A549 (cell line): ENCODE data around the gene GLB1L. TPM values are rescaled to one million over a fixed set of nuclear protein-coding genes. Genes with fewer than 3 reads are reported as not detected.
A peak's percentile ranks its signal among the peaks of the same experiment; 100 is the strongest.

Source experiments
- ATAC-seq, 2 experiments: fragments of 200-7000 bp in 1 of 2; fragments of >200 bp in 1 of 2; cut with Nextera tagmentation in 1 of 2; cut with Tn5 transposase in 1 of 2; 3 replicates each; pipeline versions ENCODE4 v1.8.0 to v1.9.1; 2018 to 2020; ENCODE audit warnings: mild to moderate bottlenecking in 1 of 2, moderate library complexity in 1 of 2
- CTCF ChIA-PET: fragments of 300-600 bp; sonication (Branson Sonifier 250); formaldehyde crosslinking; extraction: SDS; loops from one replicate; lab custom pipeline; 2021; ENCODE audit warnings: antibody characterized with exemption, inconsistent platforms; lab: Yijun Ruan, JAX
- POLR2A ChIA-PET: fragments of 350-600 bp; formaldehyde crosslinking; extraction: SDS; loops from one replicate; lab custom pipeline; 2021; ENCODE audit warnings: antibody characterized with exemption, inconsistent platforms; lab: Yijun Ruan, JAX
- DNase-seq, 2 experiments: peaks; one replicate each; pipeline versions ENCODE4 v3.0.0 to v3.0.0-alpha.2; 2011 to 2016; ENCODE audit warnings: low read depth in 1 of 2, low spot score in 1 of 2
- FAIRE-seq: peaks from 2 replicates; lab custom pipeline; 2011; peaks lifted over from hg19 to GRCh38; lab: Jason Lieb, UNC
- H3K27ac ChIP-seq, 2 experiments: fragments of >200 bp; sonication (Bioruptor Twin); formaldehyde crosslinking; 3 replicates each; pipeline ENCODE4 v1.5.1; 2016 to 2017
- H3K4me1 ChIP-seq: fragments of >200 bp; sonication (Bioruptor Twin); formaldehyde crosslinking; 3 replicates; pipeline ENCODE4 v1.6.1; 2016
- H3K4me2 ChIP-seq: fragments of >200 bp; sonication (Bioruptor Twin); formaldehyde crosslinking; 3 replicates; pipeline ENCODE4 v1.6.1; 2016
- H3K4me3 ChIP-seq: fragments of >200 bp; sonication (Bioruptor Twin); formaldehyde crosslinking; 3 replicates; pipeline ENCODE4 v1.5.1; 2016
- H3K9me3 ChIP-seq: fragments of >200 bp; sonication (Bioruptor Twin); formaldehyde crosslinking; 3 replicates; pipeline ENCODE4 v1.6.1; 2016
- ATOH8 ChIP-seq: fragments of 250-450 bp; sonication (Bioruptor Pico); IDR thresholded peaks from 2 replicates; pipeline ENCODE4 v1.5.0; 2020; ENCODE audit warnings: low read depth, mild to moderate bottlenecking, moderate library complexity
- BCL3 ChIP-seq: fragments of >200 bp; sonication (Bioruptor Twin); formaldehyde crosslinking; IDR thresholded peaks from 3 replicates; pipeline ENCODE4 v1.6.1; 2016
- CBX2 ChIP-seq: fragments of 200-600 bp; sonication (generic); IDR thresholded peaks from 2 replicates; pipeline ENCODE4 v1.6.1; 2016; ENCODE audit warnings: low read depth, mild to moderate bottlenecking, borderline replicate concordance
- ESRRA ChIP-seq: fragments of 150-350 bp; IDR thresholded peaks from 2 replicates; pipeline ENCODE4 v1.6.1; 2014; ENCODE audit warnings: mild to moderate bottlenecking, low read length, borderline replicate concordance
- FOSL2 ChIP-seq, 2 experiments: fragments of 450-650 bp in 1 of 2; fragments of >200 bp in 1 of 2; sonication (Bioruptor Twin) in 1 of 2; formaldehyde crosslinking; IDR thresholded peaks; 2 replicates each; pipeline versions ENCODE4 v1.5.0 to v1.6.1; 2016 to 2020; ENCODE audit warnings: mild to moderate bottlenecking in 1 of 2, moderate library complexity in 1 of 2
- FOXS1 ChIP-seq: fragments of 250-450 bp; sonication (Bioruptor Pico); IDR thresholded peaks from 2 replicates; pipeline ENCODE4 v1.5.0; 2020; ENCODE audit warnings: mild to moderate bottlenecking, moderate library complexity
- GATA3 ChIP-seq: IDR thresholded peaks from 2 replicates; pipeline ENCODE4 v1.6.1; 2012; ENCODE audit warnings: borderline replicate concordance
- HOXA7 ChIP-seq: fragments of 250-450 bp; sonication (Bioruptor Pico); IDR thresholded peaks from 2 replicates; pipeline ENCODE4 v1.5.0; 2020; ENCODE audit warnings: mild to moderate bottlenecking, moderate library complexity
- HOXB13 ChIP-seq: fragments of 250-450 bp; sonication (Bioruptor Pico); IDR thresholded peaks from 2 replicates; pipeline ENCODE4 v1.5.0; 2020; ENCODE audit warnings: low read depth, mild to moderate bottlenecking, moderate library complexity
- JUN ChIP-seq, 2 experiments: fragments of >200 bp; sonication (Bioruptor Twin); formaldehyde crosslinking; IDR thresholded peaks; 2 replicates in 1 of 2; 3 replicates in 1 of 2; pipeline ENCODE4 v1.6.1; 2016 to 2017
- JUNB ChIP-seq: fragments of >200 bp; sonication (Bioruptor Twin); formaldehyde crosslinking; IDR thresholded peaks from 2 replicates; pipeline ENCODE4 v1.6.1; 2016
- KDM1A ChIP-seq: fragments of 200-600 bp; sonication (generic); IDR thresholded peaks from 2 replicates; pipeline ENCODE4 v1.6.1; 2016; ENCODE audit warnings: low read depth, mild to moderate bottlenecking
- KDM5A ChIP-seq: fragments of 200-600 bp; sonication (generic); IDR thresholded peaks from 2 replicates; pipeline ENCODE4 v1.6.1; 2016; ENCODE audit warnings: antibody characterized with exemption, mild to moderate bottlenecking
- NFE2L2 ChIP-seq: fragments of 150-350 bp; conservative IDR thresholded peaks from 2 replicates; pipeline ENCODE4 v1.6.1; 2014; ENCODE audit warnings: low read length
- NR3C1 ChIP-seq: fragments of >200 bp; sonication (Bioruptor Twin); formaldehyde crosslinking; IDR thresholded peaks from 3 replicates; pipeline ENCODE4 v1.6.1; 2017
- POLR2AphosphoS2 ChIP-seq: conservative IDR thresholded peaks from 2 replicates; pipeline ENCODE4 v1.6.1; 2012; ENCODE audit warnings: low read length, improper control_type of control experiment, inconsistent platforms
- TFCP2L1 ChIP-seq: fragments of 250-450 bp; sonication (Bioruptor Pico); IDR thresholded peaks from 2 replicates; pipeline ENCODE4 v1.5.0; 2021; ENCODE audit warnings: mild to moderate bottlenecking
- USF2 ChIP-seq: fragments of 450-650 bp; IDR thresholded peaks from 2 replicates; pipeline ENCODE4 v1.6.1; 2014; ENCODE audit warnings: antibody characterized with exemption
- WGBS: methylation state at CpG from one replicate; pipeline ENCODE4 v1.1.6; 2017; ENCODE audit errors: missing lambda C conversion rate; 5-methylcytosine and 5-hydroxymethylcytosine counted together
- polyA plus RNA-seq, 4 experiments: library from polyadenylated mRNA; depleted of rRNA in 3 of 4; stranded (reverse); fragments of >200 nt; fragmentation: RNase III in 1 of 4; extraction: RNeasy Plus Mini Kit Qiagen cat#74134 plus additional on column Dnase treatment in 1 of 4; gene quantifications; 2 replicates in 3 of 4; 3 replicates in 1 of 4; pipeline ENCODE4 v1.2.3, GENCODE V29; 2011 to 2017

GLB1L gene
- polyA plus RNA-seq, 2 of the 4 experiments (the other 2 are of a cell fraction) = 5.9 to 8.7 TPM

GRCh38 chr2:219252570-219252899 lies 7.3 kb upstream of the GLB1L start:
- H3K4me1 ChIP-seq = peaks cover 52% of the 10 kb centered on the region
- ATAC-seq (no peak), DNase-seq (peak in 1 of 2 experiments; percentile 7), FAIRE-seq (no peak)
- CTCF ChIA-PET = interaction anchor here (0.6 to 12.6 kb wide), 10 partner anchors 13 to 277 kb away, joined by 3 to 241 read pairs (median 4); partner anchors contain the start of genes ANKZF1, ATG9A and DNAJB2
- no peaks in the 10 kb centered on the region for H3K9me3 ChIP-seq
- H3K27ac ChIP-seq = peak overlapping the region; percentile 90
- peak overlapping the region; percentile 96 for H3K4me2 ChIP-seq
- POLR2A ChIA-PET = interaction anchor here (0.5 to 4.5 kb wide), 11 partner anchors 9 to 261 kb away, joined by 3 to 65 read pairs (median 6); partner anchors contain the start of genes ANKZF1, ATG9A and DNAJB2
- H3K4me3 ChIP-seq = peak overlapping the region; percentile 71
- no peak for TF ChIP-seq CBX2
- 2% methylated on average over 9 of the region's 9 CpGs for WGBS

GRCh38 chr2:219252084-219252483 lies 6.8 kb upstream of the GLB1L start:
- Histone ChIP-seq H3K4me1 (peaks cover 56% of the 10 kb centered on the region), H3K27ac (peak overlapping the region; percentile 90), H3K4me3 (peak overlapping the region; percentile 71), H3K4me2 (peak overlapping the region; percentile 96), H3K9me3 (no peaks in the 10 kb centered on the region)
- CTCF ChIA-PET = interaction anchor here (0.6 to 12.6 kb wide), 10 partner anchors 13 to 278 kb away, joined by 3 to 241 read pairs (median 4); partner anchors contain the start of genes ANKZF1, ATG9A, CNPPD1 and DNAJB2
- DNase-seq (no peak), ATAC-seq (no peak), FAIRE-seq (no peak)
- TF ChIP-seq KDM5A = no peak
- POLR2A ChIA-PET = interaction anchor here (0.5 to 4.5 kb wide), 7 partner anchors 22 to 60 kb away, joined by 4 to 65 read pairs (median 6); partner anchors contain the start of genes ANKZF1, ATG9A and DNAJB2
- 46% methylated on average over 4 of the region's 5 CpGs for WGBS

GRCh38 chr2:219251656-219252055 lies 6.4 kb upstream of the GLB1L start:
- H3K27ac ChIP-seq = peak overlapping the region; percentile 90; a peak in 5 of 6 replicates
- no peak for ATAC-seq
- 78% methylated on average over 6 of the region's 6 CpGs for WGBS
- ChIA-PET CTCF (interaction anchor here (0.6 to 12.6 kb wide), 6 partner anchors 22 to 81 kb away, joined by 3 to 241 read pairs (median 4); partner anchors contain the start of genes ANKZF1, ATG9A, CNPPD1 and DNAJB2), POLR2A (interaction anchor here (1.3 to 4.5 kb wide), 4 partner anchors 22 to 43 kb away, joined by 4 to 65 read pairs (median 14); partner anchors contain the start of genes ANKZF1, ATG9A and DNAJB2)
- no peak for TF ChIP-seq NR3C1
- no peak for DNase-seq
- H3K4me2 ChIP-seq = peak overlapping the region; percentile 96
- no peaks in the 10 kb centered on the region for H3K9me3 ChIP-seq
- peak overlapping the region; percentile 71 for H3K4me3 ChIP-seq
- no peak for FAIRE-seq
- peaks cover 61% of the 10 kb centered on the region for H3K4me1 ChIP-seq

- CTCF ChIA-PET = interaction anchor here (0.7 to 12.6 kb wide), 6 partner anchors 8 to 79 kb away, joined by 3 to 241 read pairs (median 4); partner anchors contain the start of genes CNPPD1 and DNAJB2
- Histone ChIP-seq H3K27ac (peak overlapping the region; percentile 90), H3K4me3 (peak overlapping the region; percentile 25; the same call in 2 of the 3 replicates), H3K9me3 (no peaks in the 10 kb centered on the region), H3K4me2 (peak overlapping the region; percentile 96), H3K4me1 (peaks cover 67% of the 10 kb centered on the region)
- DNase-seq (no peak), FAIRE-seq (no peak), ATAC-seq (no peak)
- POLR2A ChIA-PET = interaction anchor here (1.2 to 3.1 kb wide), 7 partner anchors 20 to 45 kb away, joined by 5 to 34 read pairs (median 19); partner anchors contain the start of genes ABCB6, ANKZF1, ATG9A and DNAJB2
- no peak for TF ChIP-seq FOXS1 (CRISPR knock-in tag)
- TF ChIP-seq TFCP2L1 (CRISPR knock-in tag) = no peak
- no peak for TF ChIP-seq FOSL2 (IDR thresholded peaks at IDR 0.05)
- no peak for TF ChIP-seq FOSL2 (CRISPR knock-in tag; IDR thresholded peaks at IDR 0.05)
- no peak for TF ChIP-seq ESRRA
- TF ChIP-seq GATA3 = 0 out of 2 replicates have a peak, but pooled peaks have one; percentile 11
- TF ChIP-seq CBX2 = no peak
- 64% methylated on average over 19 of the region's 22 CpGs for WGBS
Measured at GRCh38 chr2:219250049-219250781, 5.0 kb upstream of the GLB1L start.

GRCh38 chr2:219249203-219249980 lies 4.1 kb upstream of the GLB1L start:
- ATAC-seq (peak; percentile 51 to 58), FAIRE-seq (no peak), DNase-seq (peak; percentile 55 to 93)
- H3K4me2 ChIP-seq = peak overlapping the region; percentile 96
- H3K4me3 ChIP-seq = peak overlapping the region; percentile 27; the same call in 2 of the 3 replicates
- 0% methylated on average over 7 of the region's 7 CpGs for WGBS
- H3K27ac ChIP-seq = peak overlapping the region; percentile 90
- H3K4me1 ChIP-seq = peaks cover 66% of the 10 kb centered on the region
- ChIA-PET CTCF (interaction anchor here (0.7 to 12.6 kb wide), 9 partner anchors 9 to 78 kb away, joined by 3 to 241 read pairs (median 4); partner anchors contain the start of genes CNPPD1 and DNAJB2), POLR2A (interaction anchor here (0.9 to 3.1 kb wide), 9 partner anchors 9 to 78 kb away, joined by 3 to 34 read pairs (median 10); partner anchors contain the start of genes ABCB6, ANKZF1, ATG9A and DNAJB2)
- H3K9me3 ChIP-seq = no peaks in the 10 kb centered on the region
- TF ChIP-seq GATA3 = peak; percentile 33; the same call in 1 of the 2 replicates
- TF ChIP-seq POLR2AphosphoS2 = peak; percentile 93
- peak in 1 of 2 experiments; percentile 78 for TF ChIP-seq JUN (IDR thresholded peaks at IDR 0.05)
- TF ChIP-seq ATOH8 (CRISPR knock-in tag) = 0 out of 2 replicates have a peak, but pooled peaks have one; percentile 41
- no peak for TF ChIP-seq HOXB13
- TF ChIP-seq FOXS1 (CRISPR knock-in tag) = no peak
- peak; percentile 69; the same call in 1 of the 2 replicates for TF ChIP-seq HOXA7 (CRISPR knock-in tag)
- peak; percentile 41 for TF ChIP-seq JUNB
- no peak for TF ChIP-seq KDM1A
- TF ChIP-seq NFE2L2 = no peak
- 0 out of 3 replicates have a peak, but pooled peaks have one; percentile 21 for TF ChIP-seq BCL3
- no peak for TF ChIP-seq USF2
